NB4 (cell line): Measurements from ENCODE around the gene SIN3B.

Source experiments
- DNase-seq: peaks from one replicate; pipeline ENCODE4 v3.0.0; 2010; ENCODE audit warnings: low read depth
- H3K4me3 ChIP-seq: one replicate; pipeline ENCODE4 v1.5.1; 2011; ENCODE audit warnings: mild to moderate bottlenecking, low read depth, low read length, moderate library complexity
- MYC ChIP-seq: IDR thresholded peaks from 2 replicates; pipeline ENCODE4 v1.6.1; 2011; ENCODE audit warnings: low read depth, low read length
- POLR2A ChIP-seq: IDR thresholded peaks from 2 replicates; pipeline ENCODE4 v1.6.1; 2011; ENCODE audit warnings: mild to moderate bottlenecking; ENCODE audit not compliant: insufficient read length; ENCODE audit errors: extremely low read depth
- TF ChIP-seq, protein P1 (sequence below): IDR thresholded peaks from 2 replicates; pipeline ENCODE4 v1.6.1; 2011; ENCODE audit warnings: low read depth, low read length
- TF ChIP-seq, protein P2 (sequence below): IDR thresholded peaks from one replicate; pipeline ENCODE4 v1.5.1; 2012; ENCODE audit warnings: low read depth, low read length

Gene SIN3B

DNA sequence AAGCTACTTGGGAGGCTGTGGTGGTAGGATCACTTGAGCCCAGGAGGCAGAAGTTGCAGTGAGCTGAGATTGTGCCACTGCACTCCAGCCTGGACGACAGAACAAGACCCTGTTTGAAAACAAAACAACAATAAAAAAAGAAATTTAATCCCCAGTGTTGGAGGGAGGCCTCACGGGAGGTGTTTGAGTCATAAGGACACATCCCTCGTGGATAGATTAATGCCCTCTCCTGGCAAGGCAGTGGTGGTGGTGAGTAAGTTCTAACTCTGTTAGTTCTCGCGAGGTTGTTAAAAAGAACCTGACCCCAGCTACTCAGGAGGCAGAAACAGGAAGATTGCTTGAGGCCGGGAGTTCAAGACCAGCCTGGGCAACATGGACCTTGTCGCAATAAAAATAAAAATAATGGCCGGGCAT lies 27.6 kb upstream of the SIN3B start:
- TF ChIP-seq, protein P1, sequence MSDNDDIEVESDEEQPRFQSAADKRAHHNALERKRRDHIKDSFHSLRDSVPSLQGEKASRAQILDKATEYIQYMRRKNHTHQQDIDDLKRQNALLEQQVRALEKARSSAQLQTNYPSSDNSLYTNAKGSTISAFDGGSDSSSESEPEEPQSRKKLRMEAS, result no peak
- TF ChIP-seq POLR2A, result no peak
- TF ChIP-seq MYC, result no peak
- TF ChIP-seq, protein P2, sequence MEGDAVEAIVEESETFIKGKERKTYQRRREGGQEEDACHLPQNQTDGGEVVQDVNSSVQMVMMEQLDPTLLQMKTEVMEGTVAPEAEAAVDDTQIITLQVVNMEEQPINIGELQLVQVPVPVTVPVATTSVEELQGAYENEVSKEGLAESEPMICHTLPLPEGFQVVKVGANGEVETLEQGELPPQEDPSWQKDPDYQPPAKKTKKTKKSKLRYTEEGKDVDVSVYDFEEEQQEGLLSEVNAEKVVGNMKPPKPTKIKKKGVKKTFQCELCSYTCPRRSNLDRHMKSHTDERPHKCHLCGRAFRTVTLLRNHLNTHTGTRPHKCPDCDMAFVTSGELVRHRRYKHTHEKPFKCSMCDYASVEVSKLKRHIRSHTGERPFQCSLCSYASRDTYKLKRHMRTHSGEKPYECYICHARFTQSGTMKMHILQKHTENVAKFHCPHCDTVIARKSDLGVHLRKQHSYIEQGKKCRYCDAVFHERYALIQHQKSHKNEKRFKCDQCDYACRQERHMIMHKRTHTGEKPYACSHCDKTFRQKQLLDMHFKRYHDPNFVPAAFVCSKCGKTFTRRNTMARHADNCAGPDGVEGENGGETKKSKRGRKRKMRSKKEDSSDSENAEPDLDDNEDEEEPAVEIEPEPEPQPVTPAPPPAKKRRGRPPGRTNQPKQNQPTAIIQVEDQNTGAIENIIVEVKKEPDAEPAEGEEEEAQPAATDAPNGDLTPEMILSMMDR, result no peak
- peak; percentile 68 for DNase-seq
- H3K4me3 ChIP-seq, result no peak overlapping the region

DNA sequence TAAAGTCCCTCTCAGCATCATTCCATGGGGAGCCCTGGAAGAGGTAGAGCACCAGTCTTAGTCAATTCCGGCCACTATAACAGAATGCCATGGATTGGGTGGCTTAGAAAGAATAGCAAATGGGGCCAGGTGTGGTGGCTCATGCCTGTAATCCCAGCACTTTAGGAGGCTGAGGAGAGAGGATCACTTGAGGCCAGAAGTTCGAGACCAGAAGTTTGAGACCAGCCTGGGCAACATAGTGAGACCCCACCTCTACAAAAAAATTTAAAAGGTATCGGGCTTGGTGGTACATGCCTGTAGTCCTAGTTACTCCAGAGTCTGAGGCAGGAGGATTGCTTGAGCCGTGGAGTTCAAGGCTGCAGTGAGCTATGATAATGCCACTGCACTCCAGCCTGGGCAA lies 25.0 kb upstream of the SIN3B start:
- DNase-seq, result no peak
- no peak overlapping the region for H3K4me3 ChIP-seq
- TF ChIP-seq MYC (no peak), POLR2A (no peak)
- TF ChIP-seq, protein P1, result no peak
- TF ChIP-seq, protein P2, result no peak

DNA sequence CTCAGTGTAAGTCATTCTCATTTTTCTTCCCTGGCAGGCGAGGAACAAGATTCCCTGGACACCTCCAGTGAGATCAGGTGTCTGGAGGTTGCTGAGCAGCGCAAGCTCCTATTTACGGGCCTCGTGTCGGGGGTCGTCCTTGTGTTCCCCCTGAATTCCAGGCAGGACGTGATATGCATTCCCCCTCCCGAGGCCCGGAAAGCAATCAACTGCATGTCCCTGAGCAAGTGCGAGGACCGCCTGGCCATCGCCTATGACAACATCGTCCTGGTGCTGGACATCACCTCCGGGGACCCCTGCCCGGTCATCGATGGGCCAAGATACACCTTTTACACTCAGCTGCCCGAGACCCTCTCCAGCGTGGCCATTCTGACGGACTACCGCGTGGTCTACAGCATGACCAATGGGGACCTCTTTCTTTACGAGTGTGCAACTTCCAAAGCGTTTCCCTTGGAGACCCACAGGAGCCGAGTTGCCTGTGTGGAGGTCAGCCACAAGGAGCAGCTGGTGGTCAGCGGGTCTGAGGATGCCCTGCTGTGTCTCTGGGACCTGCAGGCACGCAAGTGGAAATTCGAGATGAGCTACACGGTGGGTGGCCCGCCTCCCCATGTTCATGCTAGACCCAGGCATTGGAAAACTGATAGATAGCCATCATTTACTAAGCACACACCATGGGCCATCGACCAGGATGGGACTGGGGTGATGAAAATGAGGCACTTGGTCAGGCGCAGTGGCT lies 21.5 kb upstream of the SIN3B start:
- H3K4me3 ChIP-seq, result no peak overlapping the region
- TF ChIP-seq MYC, result no peak
- TF ChIP-seq POLR2A, result no peak
- TF ChIP-seq, protein P2, result no peak
- TF ChIP-seq, protein P1, result no peak
- DNase-seq, result no peak

DNA sequence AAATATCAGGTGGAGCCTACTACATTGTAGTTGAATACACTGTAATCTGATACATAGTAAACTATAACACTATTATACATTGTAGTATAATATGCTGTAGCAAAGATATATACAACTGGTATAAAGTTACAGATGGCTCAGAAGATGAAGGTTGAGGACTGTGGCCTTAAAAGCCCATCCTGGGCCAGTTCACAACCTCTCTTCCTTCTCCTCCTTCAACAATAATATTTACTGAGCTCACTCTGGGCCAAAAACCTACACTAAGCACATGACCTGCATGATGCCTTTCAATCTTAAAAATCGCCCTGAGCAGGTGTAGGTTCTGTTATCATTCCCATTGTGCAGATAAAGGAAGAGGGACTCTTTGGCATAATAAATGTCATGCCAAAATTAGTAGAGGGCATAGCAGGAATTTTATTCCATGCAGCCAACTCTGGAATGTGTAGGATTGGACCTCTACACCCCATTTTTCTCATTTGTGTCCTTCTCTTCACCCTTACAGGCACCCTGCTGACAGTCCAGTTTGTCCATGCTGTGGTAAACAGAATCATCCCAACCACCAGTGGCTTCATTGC lies 14.6 kb upstream of the SIN3B start:
- no peak for TF ChIP-seq MYC
- no peak for DNase-seq
- no peak overlapping the region for H3K4me3 ChIP-seq

DNA sequence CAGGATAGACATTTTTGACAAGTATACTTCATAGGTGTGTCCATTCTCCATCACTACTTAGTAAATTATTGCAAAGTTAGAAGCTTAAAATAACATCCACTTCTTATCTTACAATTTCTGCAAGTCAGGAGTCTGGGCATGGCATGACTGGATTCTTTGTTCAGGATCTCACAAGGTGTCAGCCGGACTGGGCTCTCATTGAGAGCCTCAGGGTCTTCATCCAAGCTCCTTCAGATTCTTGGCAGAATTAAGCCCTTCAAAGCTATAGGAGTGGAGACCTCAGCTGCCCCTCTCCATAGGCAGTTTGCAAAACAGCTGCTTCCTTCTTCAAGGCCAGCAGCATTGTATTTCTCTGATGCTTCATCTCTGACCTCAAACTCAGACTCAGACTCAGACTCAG lies 9.1 kb upstream of the SIN3B start:
- H3K4me3 ChIP-seq, result no peak overlapping the region
- DNase-seq, result no peak
- TF ChIP-seq MYC (no peak), POLR2A (no peak)
- TF ChIP-seq, protein P2, result no peak
- TF ChIP-seq, protein P1, result no peak

DNA sequence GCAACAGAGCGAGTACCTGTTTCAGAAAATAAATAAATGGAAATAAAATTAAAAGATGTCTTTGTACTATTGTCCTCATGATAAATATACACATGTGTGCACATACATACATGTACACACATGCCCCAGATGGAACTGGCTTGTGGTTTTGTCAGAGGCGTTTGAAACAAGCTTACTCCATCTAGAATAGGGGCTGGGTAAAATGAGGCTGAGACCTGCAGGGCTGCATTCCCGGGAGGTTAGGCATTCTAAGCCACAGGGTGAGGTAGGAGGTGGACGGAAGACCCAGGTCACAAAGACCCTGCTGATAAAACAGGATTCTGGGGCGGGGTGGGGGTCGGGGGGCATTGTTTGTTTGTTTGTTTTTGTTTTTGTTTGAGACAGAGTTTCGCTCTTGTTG lies 8.1 kb upstream of the SIN3B start:
- H3K4me3 ChIP-seq, result no peak overlapping the region
- no peak for DNase-seq
- TF ChIP-seq POLR2A (no peak), MYC (no peak)
- TF ChIP-seq, protein P2, result no peak
- TF ChIP-seq, protein P1, result no peak
